Mesendoderm (in vitro differentiated cells): Measurements from ENCODE around the gene ACTA1.

Source experiments
- DNase-seq: peaks from one replicate; pipeline ENCODE4 v3.0.0; 2013
- H2AK5ac ChIP-seq: 2 replicates; pipeline ENCODE4 v1.6.1; 2013; ENCODE audit warnings: low read length, inconsistent platforms
- H2BK120ac ChIP-seq: 2 replicates; pipeline ENCODE4 v1.6.1; 2013; ENCODE audit warnings: low read depth, mild to moderate bottlenecking, low read length, moderate library complexity, mixed read lengths
- H2BK15ac ChIP-seq: replicated peaks from 2 replicates; pipeline ENCODE4 v1.6.1; 2013; ENCODE audit warnings: low read depth, mild to moderate bottlenecking, moderate library complexity
- H2BK5ac ChIP-seq: 2 replicates; pipeline ENCODE4 v1.6.1; 2013; ENCODE audit warnings: low read length, inconsistent platforms
- H3K18ac ChIP-seq: 2 replicates; pipeline ENCODE4 v1.6.1; 2013; ENCODE audit warnings: mild to moderate bottlenecking, low read length, mixed read lengths
- H3K23ac ChIP-seq: one replicate; pipeline ENCODE4 v1.6.1; 2013; ENCODE audit warnings: low read length
- H3K27ac ChIP-seq: 2 replicates; pipeline ENCODE4 v1.5.1; 2013; ENCODE audit warnings: low read depth, mild to moderate bottlenecking, inconsistent platforms, low read length, moderate library complexity
- H3K27me3 ChIP-seq: 2 replicates; pipeline ENCODE4 v1.6.1; 2013; ENCODE audit warnings: low read length, control low read depth, mild to moderate bottlenecking, inconsistent platforms; ENCODE audit not compliant: insufficient read depth, poor library complexity
- H3K36me3 ChIP-seq: 2 replicates; pipeline ENCODE4 v1.6.1; 2013; ENCODE audit warnings: low read length, inconsistent platforms; ENCODE audit not compliant: control insufficient read depth, insufficient read depth
- H3K4ac ChIP-seq: one replicate; pipeline ENCODE4 v1.6.1; 2013; ENCODE audit warnings: low read depth, mild to moderate bottlenecking, low read length, moderate library complexity
- H3K4me1 ChIP-seq: 2 replicates; pipeline ENCODE4 v1.6.1; 2013; ENCODE audit warnings: low read depth, low read length, inconsistent platforms; ENCODE audit not compliant: control insufficient read depth
- H3K4me2 ChIP-seq: 2 replicates; pipeline ENCODE4 v1.6.1; 2013; ENCODE audit warnings: low read length
- H3K4me3 ChIP-seq: 2 replicates; pipeline ENCODE4 v1.5.1; 2013; ENCODE audit warnings: mild to moderate bottlenecking, low read length
- H3K56ac ChIP-seq: one replicate; pipeline ENCODE4 v1.6.1; 2013; ENCODE audit warnings: low read length
- H3K79me1 ChIP-seq: 2 replicates; pipeline ENCODE4 v1.6.1; 2013; ENCODE audit warnings: low read length, inconsistent platforms
- H3K79me2 ChIP-seq: 2 replicates; pipeline ENCODE4 v1.6.1; 2013; ENCODE audit warnings: mild to moderate bottlenecking, low read length; ENCODE audit not compliant: control insufficient read depth, insufficient read depth
- H3K9ac ChIP-seq: 2 replicates; pipeline ENCODE4 v1.6.1; 2013; ENCODE audit warnings: low read length, inconsistent platforms
- H4K5ac ChIP-seq: one replicate; pipeline ENCODE4 v1.6.1; 2013; ENCODE audit warnings: low read length
- H4K8ac ChIP-seq: one replicate; pipeline ENCODE4 v1.6.1; 2013; ENCODE audit warnings: low read depth, mild to moderate bottlenecking, control low read depth, low read length, moderate library complexity
- WGBS: extraction: QIAGEN DNeasy Blood & Tissue Kit; methylation state at CpG from one replicate; pipeline ENCODE4 v1.1.7; 2013; ENCODE audit warnings: low lambda C conversion rate, missing lambda C conversion rate; ENCODE audit not compliant: insufficient coverage; ENCODE audit errors: extremely low coverage; 5-methylcytosine and 5-hydroxymethylcytosine counted together

The ACTA1 gene

DNA sequence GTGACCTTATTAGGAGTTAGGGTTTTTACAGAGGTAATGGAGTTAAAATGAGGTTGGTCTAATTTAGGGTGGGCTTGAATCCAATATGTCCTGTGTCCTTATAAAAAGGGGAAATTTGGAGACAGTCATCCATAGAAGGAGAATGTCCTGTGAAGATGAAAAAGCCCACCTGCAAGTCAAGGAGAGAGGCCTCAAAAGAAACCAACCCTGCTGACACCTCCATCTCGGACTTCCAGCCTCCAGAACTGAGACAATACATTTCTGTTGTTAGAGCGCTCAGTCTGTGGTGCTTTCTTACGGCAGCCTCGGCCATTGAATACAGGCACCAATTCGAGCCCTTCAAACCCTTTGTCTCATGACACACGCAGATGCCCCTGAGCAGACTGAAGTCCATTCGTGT is 43.8 kb downstream of the ACTA1 start:
- Histone ChIP-seq H4K5ac (no peak overlapping the region), H2BK120ac (no peak overlapping the region), H3K79me1 (no peaks in the 10 kb centered on the region), H3K56ac (no peak overlapping the region), H3K27ac (no peak overlapping the region), H3K36me3 (no peaks in the 10 kb centered on the region), H3K27me3 (no peaks in the 10 kb centered on the region), H2BK5ac (no peak overlapping the region), H3K79me2 (no peaks in the 10 kb centered on the region), H3K18ac (no peak overlapping the region), H2BK15ac (no peak overlapping the region), H3K9ac (no peak overlapping the region), H2AK5ac (no peak overlapping the region), H3K4ac (no peak overlapping the region), H3K4me3 (no peak overlapping the region), H3K23ac (no peak overlapping the region), H4K8ac (no peak overlapping the region), H3K4me1 (no peaks in the 10 kb centered on the region), H3K4me2 (no peak overlapping the region)
- WGBS, result no CpG with 5 or more reads among the region's 7 CpGs
- no peak for DNase-seq

DNA sequence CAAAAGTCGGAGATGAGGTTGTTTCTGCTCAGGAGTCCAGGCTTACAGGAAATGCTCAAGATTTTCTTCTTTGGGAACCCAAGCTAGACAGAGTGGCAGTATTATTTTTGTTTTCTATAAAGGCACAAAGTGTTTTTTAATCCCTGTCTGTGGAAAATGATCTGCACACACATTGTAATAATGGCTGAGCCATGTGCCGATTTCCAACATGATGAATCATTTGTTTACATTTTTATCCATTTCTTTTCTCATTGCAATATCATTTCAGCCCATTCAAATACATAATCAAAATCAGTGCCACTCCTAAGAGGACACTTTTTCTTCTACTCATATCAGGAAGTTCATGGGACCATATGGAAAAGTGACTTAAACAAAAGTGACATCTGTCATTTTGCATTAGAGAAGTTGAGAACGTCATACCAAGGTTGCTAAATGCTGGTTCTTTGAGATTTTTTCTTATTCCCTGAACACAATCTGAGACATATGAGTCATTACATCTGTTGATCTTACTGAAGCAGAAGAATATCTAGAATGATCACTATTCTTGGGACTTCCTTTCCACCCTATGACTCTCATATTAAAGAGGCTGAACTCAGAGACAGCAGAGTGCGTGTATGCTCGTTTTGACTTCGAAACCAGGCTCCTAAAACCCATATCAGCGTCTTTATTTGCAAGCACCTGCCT is 44.9 kb downstream of the ACTA1 start:
- Histone ChIP-seq H4K5ac (no peak overlapping the region), H3K79me1 (no peaks in the 10 kb centered on the region), H3K9ac (no peak overlapping the region), H3K4ac (no peak overlapping the region), H3K23ac (no peak overlapping the region), H3K4me2 (no peak overlapping the region), H3K36me3 (no peaks in the 10 kb centered on the region), H3K79me2 (no peaks in the 10 kb centered on the region), H3K4me3 (no peak overlapping the region), H2BK5ac (no peak overlapping the region), H2BK120ac (no peak overlapping the region), H3K18ac (no peak overlapping the region), H3K27me3 (no peaks in the 10 kb centered on the region), H3K4me1 (no peaks in the 10 kb centered on the region), H2BK15ac (no peak overlapping the region), H3K56ac (no peak overlapping the region), H2AK5ac (no peak overlapping the region), H4K8ac (no peak overlapping the region), H3K27ac (no peak overlapping the region)
- no CpG with 5 or more reads among the region's 7 CpGs for WGBS
- DNase-seq, result no peak

DNA sequence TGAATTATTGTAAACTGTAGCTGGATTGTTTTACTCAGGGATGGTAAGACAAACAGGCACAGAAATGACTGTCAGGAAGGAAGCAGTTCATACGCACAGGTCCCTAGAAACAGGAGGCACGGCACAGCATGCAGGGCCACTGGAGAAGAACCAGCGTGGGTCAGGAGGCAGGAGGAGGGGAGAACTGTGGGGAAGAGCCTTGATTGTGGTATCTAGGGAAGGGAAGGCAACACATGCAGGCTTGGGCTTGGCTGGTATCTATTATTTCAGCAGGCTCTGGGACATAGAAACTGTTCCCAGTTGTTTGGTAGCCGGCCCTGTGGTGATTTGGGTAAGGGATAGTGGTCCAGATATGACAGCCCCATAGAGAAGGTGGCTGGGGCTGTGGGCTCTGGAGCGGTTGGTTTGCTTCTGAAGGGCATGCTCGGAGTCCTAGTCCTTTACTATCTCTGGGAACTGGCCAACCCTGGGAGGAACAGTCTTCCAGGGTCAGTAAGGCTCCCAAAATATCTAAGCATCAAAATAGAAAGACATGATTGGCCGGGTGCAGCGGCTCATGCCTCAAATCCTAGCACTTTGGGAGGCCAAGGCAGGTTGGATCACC is 47.9 kb downstream of the ACTA1 start:
- Histone ChIP-seq H2BK15ac (no peak overlapping the region), H3K56ac (no peak overlapping the region), H3K36me3 (no peaks in the 10 kb centered on the region), H4K5ac (no peak overlapping the region), H3K4me2 (no peak overlapping the region), H3K4ac (no peak overlapping the region), H3K4me1 (peaks cover 2% of the 10 kb centered on the region), H3K27me3 (no peaks in the 10 kb centered on the region), H2BK120ac (no peak overlapping the region), H3K27ac (no peak overlapping the region), H3K9ac (no peak overlapping the region), H3K4me3 (no peak overlapping the region), H4K8ac (no peak overlapping the region), H3K18ac (no peak overlapping the region), H3K79me1 (no peaks in the 10 kb centered on the region), H2AK5ac (no peak overlapping the region), H3K79me2 (no peaks in the 10 kb centered on the region), H2BK5ac (no peak overlapping the region), H3K23ac (no peak overlapping the region)
- WGBS, result no CpG with 5 or more reads among the region's 8 CpGs
- no peak for DNase-seq

DNA sequence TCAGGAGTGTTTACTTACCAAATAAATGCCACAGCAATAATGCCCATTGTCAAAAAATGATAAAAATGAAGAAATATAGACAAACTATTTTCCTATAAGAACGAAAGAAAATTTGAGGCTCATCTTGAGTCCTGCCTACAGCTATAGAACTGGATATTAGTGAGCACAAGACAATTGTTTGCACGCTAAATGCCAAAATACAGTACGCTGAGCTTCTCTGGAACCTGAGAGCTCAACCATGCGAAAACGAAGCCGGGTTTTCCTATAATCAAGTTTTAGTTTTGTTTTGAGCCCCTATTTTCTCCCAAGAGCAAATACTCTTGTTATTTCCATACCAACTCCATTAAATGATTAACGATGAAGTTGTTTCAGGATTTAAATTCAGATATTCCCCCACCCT is 49.1 kb downstream of the ACTA1 start:
- Histone ChIP-seq H3K79me2 (no peaks in the 10 kb centered on the region), H4K5ac (no peak overlapping the region), H3K4me3 (no peak overlapping the region), H4K8ac (no peak overlapping the region), H3K4me1 (peaks cover 9% of the 10 kb centered on the region), H3K4ac (no peak overlapping the region), H3K23ac (no peak overlapping the region), H3K79me1 (no peaks in the 10 kb centered on the region), H2BK15ac (no peak overlapping the region), H2AK5ac (no peak overlapping the region), H3K36me3 (no peaks in the 10 kb centered on the region), H3K9ac (no peak overlapping the region), H3K27ac (no peak overlapping the region), H2BK5ac (no peak overlapping the region), H3K56ac (no peak overlapping the region), H3K18ac (no peak overlapping the region), H3K27me3 (no peaks in the 10 kb centered on the region), H3K4me2 (no peak overlapping the region), H2BK120ac (no peak overlapping the region)
- no peak for DNase-seq
- no CpG with 5 or more reads among the region's 7 CpGs for WGBS

DNA sequence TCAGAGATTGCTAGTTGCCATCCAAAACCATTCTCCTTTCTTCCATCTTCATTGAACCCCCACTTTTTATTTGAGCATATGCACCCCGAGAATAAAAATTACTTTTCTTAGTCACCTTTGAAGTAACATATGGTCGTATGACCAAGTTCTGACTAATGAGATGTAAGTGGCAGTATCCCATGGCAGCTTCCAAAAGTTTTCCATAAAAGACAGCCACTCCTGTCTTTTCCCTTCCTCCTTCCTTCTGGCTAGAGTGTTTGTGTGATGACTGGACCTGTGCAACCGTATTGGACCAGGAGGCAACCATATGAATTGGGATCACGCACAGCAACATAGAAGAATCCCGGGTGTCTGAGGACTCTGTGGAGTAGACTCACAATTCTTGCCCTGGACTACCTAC is 49.9 kb downstream of the ACTA1 start:
- no peak overlapping the region for H3K9ac ChIP-seq
- H2BK120ac ChIP-seq, result no peak overlapping the region
- no peak overlapping the region for H3K27ac ChIP-seq
- peaks cover 10% of the 10 kb centered on the region for H3K4me1 ChIP-seq
- no peak overlapping the region for H2AK5ac ChIP-seq
- no peak overlapping the region for H3K23ac ChIP-seq
- H3K36me3 ChIP-seq, result no peaks in the 10 kb centered on the region
- no peak overlapping the region for H3K4me2 ChIP-seq
- H4K5ac ChIP-seq, result no peak overlapping the region
- no peak overlapping the region for H4K8ac ChIP-seq
- H3K27me3 ChIP-seq, result no peaks in the 10 kb centered on the region
- no peaks in the 10 kb centered on the region for H3K79me1 ChIP-seq
- no peak overlapping the region for H3K18ac ChIP-seq
- WGBS, result no CpG with 5 or more reads among the region's 5 CpGs
- no peak overlapping the region for H3K4me3 ChIP-seq
- H3K79me2 ChIP-seq, result no peaks in the 10 kb centered on the region
- H3K56ac ChIP-seq, result no peak overlapping the region
- no peak overlapping the region for H2BK15ac ChIP-seq
- no peak overlapping the region for H3K4ac ChIP-seq
- no peak for DNase-seq
- no peak overlapping the region for H2BK5ac ChIP-seq

DNA sequence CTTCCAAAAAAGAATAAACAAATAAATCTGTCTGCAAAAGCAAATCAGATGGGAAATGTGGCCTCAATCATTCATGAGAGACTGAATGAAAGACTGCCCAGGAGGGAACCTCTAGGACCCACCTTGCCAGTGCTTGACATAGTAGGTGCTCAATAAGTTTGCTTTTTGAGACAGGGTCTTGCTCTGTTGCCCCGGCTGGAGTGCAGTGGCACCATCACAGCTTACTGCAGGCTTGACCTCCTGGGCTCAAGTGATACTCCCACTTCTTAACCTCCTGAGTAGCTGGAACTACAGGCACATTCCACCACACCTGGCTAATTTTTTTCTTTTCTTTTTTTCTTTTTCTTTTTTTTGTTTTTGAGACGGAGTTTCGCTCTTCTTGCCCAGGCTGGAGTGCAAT is 50.7 kb downstream of the ACTA1 start:
- Histone ChIP-seq H3K4me3 (no peak overlapping the region), H3K79me2 (no peaks in the 10 kb centered on the region), H3K36me3 (no peaks in the 10 kb centered on the region), H4K8ac (no peak overlapping the region), H3K56ac (no peak overlapping the region), H3K18ac (no peak overlapping the region), H2AK5ac (no peak overlapping the region), H3K23ac (no peak overlapping the region), H3K27ac (no peak overlapping the region), H3K27me3 (no peaks in the 10 kb centered on the region), H3K4ac (no peak overlapping the region), H3K4me2 (no peak overlapping the region), H3K4me1 (peaks cover 10% of the 10 kb centered on the region), H2BK15ac (no peak overlapping the region), H4K5ac (no peak overlapping the region), H2BK120ac (no peak overlapping the region), H2BK5ac (no peak overlapping the region), H3K9ac (no peak overlapping the region), H3K79me1 (no peaks in the 10 kb centered on the region)
- no CpG with 5 or more reads among the region's 3 CpGs for WGBS
- no peak for DNase-seq
